Effector memory CD4-positive, alpha-beta T cell (primary cell): Measurements from ENCODE around the gene PSMD7.
"Not testable (repeated sequence)": the region's sequence is repeated elsewhere in the genome, so short reads cannot be mapped to it uniquely, and the experiment has no call there.

Experiments
- DNase-seq, 3 donors: peaks; one replicate each; pipeline ENCODE4 v3.0.0-alpha.2; 2020
- H3K27ac ChIP-seq: 2 replicates; pipeline ENCODE4 v1.7.0; 2013; ENCODE audit warnings: mild to moderate bottlenecking, low read length, moderate library complexity; ENCODE audit not compliant: insufficient read depth, poor library complexity, severe bottlenecking
- H3K27me3 ChIP-seq: replicated peaks from 2 replicates; pipeline ENCODE4 v1.7.0; 2013; ENCODE audit warnings: mild to moderate bottlenecking, low read length; ENCODE audit not compliant: insufficient read depth, control insufficient read depth, poor library complexity, severe bottlenecking
- H3K36me3 ChIP-seq: 2 replicates; pipeline ENCODE4 v1.7.0; 2013; ENCODE audit warnings: mild to moderate bottlenecking, low read length, moderate library complexity; ENCODE audit not compliant: control insufficient read depth, insufficient read depth
- H3K4me1 ChIP-seq: 2 replicates; pipeline ENCODE4 v1.7.0; 2013; ENCODE audit warnings: low read length, mild to moderate bottlenecking; ENCODE audit not compliant: control insufficient read depth, insufficient read depth, poor library complexity, severe bottlenecking
- H3K4me3 ChIP-seq: 2 replicates; pipeline ENCODE4 v1.7.0; 2013; ENCODE audit warnings: low read length, low read depth, mild to moderate bottlenecking; ENCODE audit not compliant: insufficient read depth, poor library complexity, severe bottlenecking
- H3K9me3 ChIP-seq: 2 replicates; pipeline ENCODE4 v1.7.0; 2013; ENCODE audit warnings: mild to moderate bottlenecking, low read length, moderate library complexity; ENCODE audit not compliant: control insufficient read depth

PSMD7 gene

GRCh38 chr16:74337506-74337905 is 40.9 kb downstream of the PSMD7 start:
- DNase-seq, H3K27ac ChIP-seq, H3K9me3 ChIP-seq, H3K27me3 ChIP-seq, H3K4me1 ChIP-seq, H3K36me3 ChIP-seq, H3K4me3 ChIP-seq: not testable (repeated sequence)

GRCh38 chr16:74339226-74339625 is 42.6 kb downstream of the PSMD7 start:
- DNase-seq = not testable (repeated sequence)

GRCh38 chr16:74353038-74353437 is 56.4 kb downstream of the PSMD7 start:
- H3K4me3 ChIP-seq, DNase-seq, H3K4me1 ChIP-seq, H3K27ac ChIP-seq, H3K9me3 ChIP-seq, H3K27me3 ChIP-seq: not testable (repeated sequence)
- peaks cover 16% of the 10 kb centered on the region for H3K36me3 ChIP-seq

More at GRCh38 chr16:74339226-74339625, 42.6 kb downstream of the PSMD7 start:
- not testable (repeated sequence) for H3K27me3 ChIP-seq, H3K27ac ChIP-seq, H3K4me1 ChIP-seq, H3K4me3 ChIP-seq, H3K9me3 ChIP-seq, H3K36me3 ChIP-seq
